Ovary (tissue), 3 donors: ENCODE measurements around the gene LBX2.
"Not testable (repeated sequence)": the region's sequence is repeated elsewhere in the genome, so short reads cannot be mapped to it uniquely, and the experiment has no call there.

Source experiments
- CTCF ChIP-seq, 3 donors: fragments of 450-650 bp in 2 of 3; fragments of 200-600 bp in 1 of 3; IDR thresholded peaks; one replicate each; pipeline versions ENCODE4 v1.5.1 to v1.8.0; 2016 to 2022; ENCODE audit warnings: antibody characterized with exemption in 3 of 3, mild to moderate bottlenecking in 1 of 3
- POLR2A ChIP-seq: fragments of 450-650 bp; IDR thresholded peaks from one replicate; pipeline ENCODE4 v1.6.1; 2017; ENCODE audit warnings: antibody characterized with exemption, mild to moderate bottlenecking, moderate library complexity
- donor health status: DM: no; HTN: no; CAD: no.

GRCh38 chr2:74459503-74460118 lies 39.8 kb downstream of the LBX2 start:
- not testable (repeated sequence) for TF ChIP-seq POLR2A; CTCF (IDR thresholded peaks at IDR 0.05)
